ENCODE data around the gene PACRG. TPM values are rescaled to one million over a fixed set of nuclear protein-coding genes. Genes with fewer than 3 reads are reported as not detected.

PACRG gene
- total and polyA plus RNA-seq, 2 of the 13 experiments (the other 11 are each of a cell fraction or from before 2014, with no cell fraction given), result 0.13 TPM; not detected in 1

GRCh38 chr6:163128324-163128723 lies 400.6 kb downstream of the PACRG start:
- intact Hi-C loops (cut with micrococcal nuclease; ENCODE audit: unreplicated experiment), result no loop called here
- no peak for DNase-seq (ENCODE audit: low spot score)
- H3K9me3 ChIP-seq (ENCODE audit: low read length), result no peaks in the 10 kb centered on the region
- no peaks in the 10 kb centered on the region for H3K4me1 ChIP-seq (ENCODE audit: insufficient read depth, low read length)
- no peak for TF ChIP-seq HDAC1 (CRISPR knock-in tag; IDR thresholded peaks at IDR 0.05)
- TF ChIP-seq, protein P1, sequence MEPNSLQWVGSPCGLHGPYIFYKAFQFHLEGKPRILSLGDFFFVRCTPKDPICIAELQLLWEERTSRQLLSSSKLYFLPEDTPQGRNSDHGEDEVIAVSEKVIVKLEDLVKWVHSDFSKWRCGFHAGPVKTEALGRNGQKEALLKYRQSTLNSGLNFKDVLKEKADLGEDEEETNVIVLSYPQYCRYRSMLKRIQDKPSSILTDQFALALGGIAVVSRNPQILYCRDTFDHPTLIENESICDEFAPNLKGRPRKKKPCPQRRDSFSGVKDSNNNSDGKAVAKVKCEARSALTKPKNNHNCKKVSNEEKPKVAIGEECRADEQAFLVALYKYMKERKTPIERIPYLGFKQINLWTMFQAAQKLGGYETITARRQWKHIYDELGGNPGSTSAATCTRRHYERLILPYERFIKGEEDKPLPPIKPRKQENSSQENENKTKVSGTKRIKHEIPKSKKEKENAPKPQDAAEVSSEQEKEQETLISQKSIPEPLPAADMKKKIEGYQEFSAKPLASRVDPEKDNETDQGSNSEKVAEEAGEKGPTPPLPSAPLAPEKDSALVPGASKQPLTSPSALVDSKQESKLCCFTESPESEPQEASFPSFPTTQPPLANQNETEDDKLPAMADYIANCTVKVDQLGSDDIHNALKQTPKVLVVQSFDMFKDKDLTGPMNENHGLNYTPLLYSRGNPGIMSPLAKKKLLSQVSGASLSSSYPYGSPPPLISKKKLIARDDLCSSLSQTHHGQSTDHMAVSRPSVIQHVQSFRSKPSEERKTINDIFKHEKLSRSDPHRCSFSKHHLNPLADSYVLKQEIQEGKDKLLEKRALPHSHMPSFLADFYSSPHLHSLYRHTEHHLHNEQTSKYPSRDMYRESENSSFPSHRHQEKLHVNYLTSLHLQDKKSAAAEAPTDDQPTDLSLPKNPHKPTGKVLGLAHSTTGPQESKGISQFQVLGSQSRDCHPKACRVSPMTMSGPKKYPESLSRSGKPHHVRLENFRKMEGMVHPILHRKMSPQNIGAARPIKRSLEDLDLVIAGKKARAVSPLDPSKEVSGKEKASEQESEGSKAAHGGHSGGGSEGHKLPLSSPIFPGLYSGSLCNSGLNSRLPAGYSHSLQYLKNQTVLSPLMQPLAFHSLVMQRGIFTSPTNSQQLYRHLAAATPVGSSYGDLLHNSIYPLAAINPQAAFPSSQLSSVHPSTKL (CRISPR knock-in tag; IDR thresholded peaks at IDR 0.05), result no peak
- TF ChIP-seq ZNF30 (CRISPR knock-in tag; IDR thresholded peaks at IDR 0.05), result no peak
- TF ChIP-seq, protein P2, sequence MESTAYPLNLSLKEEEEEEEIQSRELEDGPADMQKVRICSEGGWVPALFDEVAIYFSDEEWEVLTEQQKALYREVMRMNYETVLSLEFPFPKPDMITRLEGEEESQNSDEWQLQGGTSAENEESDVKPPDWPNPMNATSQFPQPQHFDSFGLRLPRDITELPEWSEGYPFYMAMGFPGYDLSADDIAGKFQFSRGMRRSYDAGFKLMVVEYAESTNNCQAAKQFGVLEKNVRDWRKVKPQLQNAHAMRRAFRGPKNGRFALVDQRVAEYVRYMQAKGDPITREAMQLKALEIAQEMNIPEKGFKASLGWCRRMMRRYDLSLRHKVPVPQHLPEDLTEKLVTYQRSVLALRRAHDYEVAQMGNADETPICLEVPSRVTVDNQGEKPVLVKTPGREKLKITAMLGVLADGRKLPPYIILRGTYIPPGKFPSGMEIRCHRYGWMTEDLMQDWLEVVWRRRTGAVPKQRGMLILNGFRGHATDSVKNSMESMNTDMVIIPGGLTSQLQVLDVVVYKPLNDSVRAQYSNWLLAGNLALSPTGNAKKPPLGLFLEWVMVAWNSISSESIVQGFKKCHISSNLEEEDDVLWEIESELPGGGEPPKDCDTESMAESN (CRISPR knock-in tag; conservative IDR thresholded peaks at IDR 0.05), result no peak
- no peak for TF ChIP-seq ATRX (CRISPR knock-in tag; IDR thresholded peaks at IDR 0.05; ENCODE audit: borderline replicate concordance)
- TF ChIP-seq ZNF607 (CRISPR knock-in tag; IDR thresholded peaks at IDR 0.05; ENCODE audit: borderline replicate concordance), result no peak
- no peak for TF ChIP-seq ZFY (CRISPR knock-in tag; IDR thresholded peaks at IDR 0.05)
- TF ChIP-seq ZZZ3 (CRISPR knock-in tag; IDR thresholded peaks at IDR 0.05; ENCODE audit: borderline replicate concordance), result no peak
- no peak for TF ChIP-seq JDP2 (CRISPR knock-in tag; IDR thresholded peaks at IDR 0.05; ENCODE audit: borderline replicate concordance)
- TF ChIP-seq RFXANK (CRISPR knock-in tag; IDR thresholded peaks at IDR 0.05), result no peak
- TF ChIP-seq, protein P3, sequence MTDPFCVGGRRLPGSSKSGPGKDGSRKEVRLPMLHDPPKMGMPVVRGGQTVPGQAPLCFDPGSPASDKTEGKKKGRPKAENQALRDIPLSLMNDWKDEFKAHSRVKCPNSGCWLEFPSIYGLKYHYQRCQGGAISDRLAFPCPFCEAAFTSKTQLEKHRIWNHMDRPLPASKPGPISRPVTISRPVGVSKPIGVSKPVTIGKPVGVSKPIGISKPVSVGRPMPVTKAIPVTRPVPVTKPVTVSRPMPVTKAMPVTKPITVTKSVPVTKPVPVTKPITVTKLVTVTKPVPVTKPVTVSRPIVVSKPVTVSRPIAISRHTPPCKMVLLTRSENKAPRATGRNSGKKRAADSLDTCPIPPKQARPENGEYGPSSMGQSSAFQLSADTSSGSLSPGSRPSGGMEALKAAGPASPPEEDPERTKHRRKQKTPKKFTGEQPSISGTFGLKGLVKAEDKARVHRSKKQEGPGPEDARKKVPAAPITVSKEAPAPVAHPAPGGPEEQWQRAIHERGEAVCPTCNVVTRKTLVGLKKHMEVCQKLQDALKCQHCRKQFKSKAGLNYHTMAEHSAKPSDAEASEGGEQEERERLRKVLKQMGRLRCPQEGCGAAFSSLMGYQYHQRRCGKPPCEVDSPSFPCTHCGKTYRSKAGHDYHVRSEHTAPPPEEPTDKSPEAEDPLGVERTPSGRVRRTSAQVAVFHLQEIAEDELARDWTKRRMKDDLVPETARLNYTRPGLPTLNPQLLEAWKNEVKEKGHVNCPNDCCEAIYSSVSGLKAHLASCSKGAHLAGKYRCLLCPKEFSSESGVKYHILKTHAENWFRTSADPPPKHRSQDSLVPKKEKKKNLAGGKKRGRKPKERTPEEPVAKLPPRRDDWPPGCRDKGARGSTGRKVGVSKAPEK (CRISPR knock-in tag; IDR thresholded peaks at IDR 0.05; ENCODE audit: borderline replicate concordance), result no peak
- no peak for TF ChIP-seq SIN3A (IDR thresholded peaks at IDR 0.05; ENCODE audit: borderline replicate concordance, low read depth, low read length)
- TF ChIP-seq ZNF460 (CRISPR knock-in tag; IDR thresholded peaks at IDR 0.05; ENCODE audit: borderline replicate concordance), result no peak
- TF ChIP-seq KDM5B (CRISPR knock-in tag; IDR thresholded peaks at IDR 0.05; ENCODE audit: borderline replicate concordance), result no peak
- no peak for TF ChIP-seq ZNF383 (CRISPR knock-in tag; IDR thresholded peaks at IDR 0.05; ENCODE audit: borderline replicate concordance)
- no peak for TF ChIP-seq MIER3 (CRISPR knock-in tag; IDR thresholded peaks at IDR 0.05; ENCODE audit: borderline replicate concordance)
- no peaks in the 10 kb centered on the region for H3K79me2 ChIP-seq (ENCODE audit: insufficient read depth, low read length)
- no TSS peak for BruUV-seq (replicated peaks)
- in situ Hi-C loops (cut with HindIII; ENCODE audit: extremely low pct_ligation_motif_present, low pct_unique_long_range_greater_than_20kb), result no loop called here
- no peak overlapping the region for H3K9ac ChIP-seq (ENCODE audit: insufficient read depth, low read depth, low read length)
- H2AFZ ChIP-seq (ENCODE audit: low read length), result no peak overlapping the region
- no peak overlapping the region for H3K4me3 ChIP-seq (replicated peaks in 1 of 3; ENCODE audit: insufficient read depth in 1 of 3, low read depth in 2 of 3, low read length in 3 of 3)
- no peak for ATAC-seq
- no peak overlapping the region for H3K27ac ChIP-seq (ENCODE audit: extremely low read length, insufficient read depth, low read length)
- no peaks in the 10 kb centered on the region for H3K36me3 ChIP-seq (replicated peaks in 1 of 2; ENCODE audit: control insufficient read depth in 1 of 2, insufficient read depth in 2 of 2, low read length in 2 of 2)
- WGBS (ENCODE audit: low lambda C conversion rate), result 9% methylated on average over 2 of the region's 2 CpGs
- H3K27me3 ChIP-seq (ENCODE audit: control insufficient read depth in 1 of 2, insufficient read depth in 2 of 2, low read length in 2 of 2), result peaks cover 0 to 3% of the 10 kb centered on the region in 2 experiments; a peak in 1 of 5 replicates
- CTCF ChIA-PET (ENCODE audit: low intra/inter-chr PET ratio, low total read pairs), result no interaction called here
- FAIRE-seq, result no peak
- H4K20me1 ChIP-seq (ENCODE audit: insufficient read depth, low read length), result no peaks in the 10 kb centered on the region
- POLR2A ChIA-PET, result no interaction called here
- no peak overlapping the region for H3K4me2 ChIP-seq (ENCODE audit: low read depth, low read length)
